NCI-H2196 treated with DMSO at 0.1 percent for 48 hours (cell line): ENCODE results near the gene LRMDA.

Source experiments
- DNase-seq: peaks from one replicate; lab custom pipeline; 2025; ENCODE audit not compliant: unreplicated experiment; lab: John Stamatoyannopoulos, UW

The LRMDA gene

GRCh38 chr10:75470901-75471300, 39.5 kb downstream of the LRMDA start:
- no peak for DNase-seq

- DNase-seq, result no peak
Measured at GRCh38 chr10:75472685-75473084, 41.3 kb downstream of the LRMDA start.

- DNase-seq, result no peak
Measured at GRCh38 chr10:75474106-75474505, 42.7 kb downstream of the LRMDA start.

- no peak for DNase-seq
Measured at GRCh38 chr10:75475460-75476182, 44.2 kb downstream of the LRMDA start.

GRCh38 chr10:75476569-75476968, 45.1 kb downstream of the LRMDA start:
- DNase-seq, result no peak

GRCh38 chr10:75476985-75477384, 45.6 kb downstream of the LRMDA start:
- no peak for DNase-seq

- no peak for DNase-seq
Measured at GRCh38 chr10:75477680-75478079, 46.3 kb downstream of the LRMDA start.

GRCh38 chr10:75480374-75480773, 49.0 kb downstream of the LRMDA start:
- no peak for DNase-seq

GRCh38 chr10:75483188-75483587, 51.8 kb downstream of the LRMDA start:
- no peak for DNase-seq

- no peak for DNase-seq
Measured at GRCh38 chr10:75484717-75485116, 53.3 kb downstream of the LRMDA start.

GRCh38 chr10:75486591-75486990, 55.2 kb downstream of the LRMDA start:
- DNase-seq, result no peak

GRCh38 chr10:75487087-75487754, 55.8 kb downstream of the LRMDA start:
- no peak for DNase-seq

GRCh38 chr10:75487755-75488125, 56.3 kb downstream of the LRMDA start:
- DNase-seq, result no peak

- no peak for DNase-seq
Measured at GRCh38 chr10:75492173-75492925, 60.9 kb downstream of the LRMDA start.

- no peak for DNase-seq
Measured at GRCh38 chr10:75493464-75493863, 62.0 kb downstream of the LRMDA start.

- DNase-seq, result no peak
Measured at GRCh38 chr10:75495434-75496190, 64.2 kb downstream of the LRMDA start.

GRCh38 chr10:75496191-75496567, 64.8 kb downstream of the LRMDA start:
- no peak for DNase-seq

GRCh38 chr10:75497997-75498883, 66.8 kb downstream of the LRMDA start:
- no peak for DNase-seq

GRCh38 chr10:75498884-75499350, 67.5 kb downstream of the LRMDA start:
- DNase-seq, result no peak

- no peak for DNase-seq
Measured at GRCh38 chr10:75499556-75500160, 68.2 kb downstream of the LRMDA start.
